ENCODE data around the gene CEACAM5. TPM values are rescaled to one million over a fixed set of nuclear protein-coding genes. Genes with fewer than 3 reads are reported as not detected.
A peak's percentile ranks its signal among the peaks of the same experiment; 100 is the strongest.

The CEACAM5 gene
- polyA plus RNA-seq, 3 donors = not detected

- peaks cover 0 to 7% of the 10 kb centered on the region in 2 donors for H3K27me3 ChIP-seq (ENCODE audit: control insufficient read depth in 2 of 2, insufficient read depth in 2 of 2, low read length in 2 of 2)
- intact Hi-C loops (cut with micrococcal nuclease) = loop anchor here in 1 of 2 donors (5.0 kb wide), 1 partner anchor 42 kb away; no protein-coding TSS in a partner anchor
- TF ChIP-seq CTCF (IDR thresholded peaks at IDR 0.05) = no peak
- 16% methylated on average over 2 of the region's 10 CpGs for WGBS (ENCODE audit: insufficient coverage)
- H3K9me3 Mint-ChIP-seq = no peaks in the 10 kb centered on the region
- H3K27ac Mint-ChIP-seq = peak overlapping the region in 1 of 7 donors; percentile 9
- H3K4me2 ChIP-seq (replicated peaks; ENCODE audit: extremely low read depth, low read length, poor library complexity, severe bottlenecking) = no peak overlapping the region
- H3K27me3 Mint-ChIP-seq (ENCODE audit: low read depth in 3 of 3) = peaks cover 6 to 33% (median 24%) of the 10 kb centered on the region in 3 donors
- no peak overlapping the region for H2AFZ ChIP-seq (ENCODE audit: insufficient read depth, low read depth, low read length, poor library complexity, severe bottlenecking)
- H3K36me3 ChIP-seq (replicated peaks in 1 of 2; ENCODE audit: control insufficient read depth in 1 of 2, insufficient read depth in 2 of 2, low read length in 2 of 2) = no peaks in the 10 kb centered on the region
- DNase-seq = no peak
- no peak overlapping the region for H3K27ac ChIP-seq (ENCODE audit: low read depth in 1 of 2, low read length in 2 of 2)
- no peaks in the 10 kb centered on the region for H3K36me3 Mint-ChIP-seq
- peaks cover 0 to 3% of the 10 kb centered on the region in 2 donors for H3K4me1 ChIP-seq (ENCODE audit: control insufficient read depth in 1 of 2, insufficient read depth in 2 of 2, low read length in 2 of 2)
- no peaks in the 10 kb centered on the region for H3K79me2 ChIP-seq (ENCODE audit: insufficient read depth, low read length)
- H3K4me3 ChIP-seq (replicated peaks in 1 of 3; ENCODE audit: low read depth in 2 of 3, low read length in 3 of 3) = no peak overlapping the region
- peaks cover 5% of the 10 kb centered on the region for H3K4me1 Mint-ChIP-seq
- no peak overlapping the region for H3K4me3 Mint-ChIP-seq
- no peak overlapping the region for H3K9ac ChIP-seq (ENCODE audit: insufficient read depth, low read length, poor library complexity, severe bottlenecking)
- H3K9me3 ChIP-seq (replicated peaks in 1 of 2; ENCODE audit: control insufficient read depth in 1 of 2, insufficient read depth in 1 of 2, low read length in 2 of 2) = no peaks in the 10 kb centered on the region
- no peaks in the 10 kb centered on the region for H4K20me1 ChIP-seq (ENCODE audit: insufficient read depth, low read length)
These were observed 2.8 kb upstream of the CEACAM5 start for GRCh38 chr19:41705393-41706174.

- 18% methylated on average over 26 of the region's 26 CpGs for WGBS (ENCODE audit: insufficient coverage)
- Histone ChIP-seq H3K36me3 (replicated peaks in 1 of 2; ENCODE audit: control insufficient read depth in 1 of 2, insufficient read depth in 2 of 2, low read length in 2 of 2) (no peaks in the 10 kb centered on the region), H2AFZ (ENCODE audit: insufficient read depth, low read depth, low read length, poor library complexity, severe bottlenecking) (peak overlapping the region; percentile 72), H3K27ac (ENCODE audit: low read depth in 1 of 2, low read length in 2 of 2) (no peak overlapping the region), H3K4me3 (replicated peaks in 1 of 3; ENCODE audit: low read depth in 2 of 3, low read length in 3 of 3) (peak overlapping the region in 2 of 3 experiments; percentile 26 to 65), H3K4me2 (replicated peaks; ENCODE audit: extremely low read depth, low read length, poor library complexity, severe bottlenecking) (peak overlapping the region; percentile 74), H3K9me3 (replicated peaks in 1 of 2; ENCODE audit: control insufficient read depth in 1 of 2, insufficient read depth in 1 of 2, low read length in 2 of 2) (no peaks in the 10 kb centered on the region), H3K4me1 (ENCODE audit: control insufficient read depth in 1 of 2, insufficient read depth in 2 of 2, low read length in 2 of 2) (peaks cover 0 to 3% of the 10 kb centered on the region in 2 donors), H4K20me1 (ENCODE audit: insufficient read depth, low read length) (no peaks in the 10 kb centered on the region), H3K27me3 (ENCODE audit: control insufficient read depth in 2 of 2, insufficient read depth in 2 of 2, low read length in 2 of 2) (peaks cover 0 to 6% of the 10 kb centered on the region in 2 donors), H3K79me2 (ENCODE audit: insufficient read depth, low read length) (no peaks in the 10 kb centered on the region), H3K9ac (ENCODE audit: insufficient read depth, low read length, poor library complexity, severe bottlenecking) (no peak overlapping the region)
- peak; percentile 50 to 62 (median 56) for DNase-seq
- Mint-ChIP-seq H3K4me1 (peaks cover 5% of the 10 kb centered on the region), H3K9me3 (no peaks in the 10 kb centered on the region), H3K27me3 (ENCODE audit: low read depth in 3 of 3) (peaks cover 8 to 28% (median 22%) of the 10 kb centered on the region in 3 donors), H3K4me3 (peak overlapping the region; percentile 79 to 89), H3K27ac (peak overlapping the region in 2 of 7 donors; percentile 45 to 77), H3K36me3 (no peaks in the 10 kb centered on the region)
- peak; percentile 100 for TF ChIP-seq CTCF (IDR thresholded peaks at IDR 0.05)
- intact Hi-C loops (cut with micrococcal nuclease) = loop anchor here in 1 of 2 donors (5.0 kb wide), 1 partner anchor 40 kb away; no protein-coding TSS in a partner anchor
These were observed 1.5 kb upstream of the CEACAM5 start for GRCh38 chr19:41706741-41707501.
